Measurements from ENCODE around the gene PPP1R3F.
"Not testable (repeated sequence)": the region's sequence is repeated elsewhere in the genome, so short reads cannot be mapped to it uniquely, and the experiment has no call there.

PPP1R3F gene

GRCh38 chrX:49270249-49270921, 792 bp downstream of the PPP1R3F start:
- no peak for DNase-seq

DNA sequence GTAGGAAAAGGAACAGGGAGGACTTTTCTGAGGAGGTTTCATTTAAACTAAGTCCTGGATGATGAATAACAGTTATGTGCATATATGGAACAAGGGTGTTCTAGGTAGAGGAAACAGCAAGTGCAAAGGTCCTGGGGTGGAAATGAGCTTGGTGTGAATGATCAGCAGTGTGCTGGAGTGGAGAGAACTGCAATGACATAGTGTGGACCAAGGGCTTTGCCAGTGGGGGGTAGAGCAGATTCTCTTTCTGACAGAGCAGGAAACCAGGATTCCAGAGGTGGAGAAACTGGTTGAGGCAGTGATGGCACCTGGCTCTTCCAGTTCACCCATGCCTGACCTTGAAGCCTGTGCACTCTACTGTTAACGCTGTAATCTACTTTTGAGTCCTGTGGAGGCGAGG, 1.7 kb downstream of the PPP1R3F start:
- no peak for DNase-seq

DNA sequence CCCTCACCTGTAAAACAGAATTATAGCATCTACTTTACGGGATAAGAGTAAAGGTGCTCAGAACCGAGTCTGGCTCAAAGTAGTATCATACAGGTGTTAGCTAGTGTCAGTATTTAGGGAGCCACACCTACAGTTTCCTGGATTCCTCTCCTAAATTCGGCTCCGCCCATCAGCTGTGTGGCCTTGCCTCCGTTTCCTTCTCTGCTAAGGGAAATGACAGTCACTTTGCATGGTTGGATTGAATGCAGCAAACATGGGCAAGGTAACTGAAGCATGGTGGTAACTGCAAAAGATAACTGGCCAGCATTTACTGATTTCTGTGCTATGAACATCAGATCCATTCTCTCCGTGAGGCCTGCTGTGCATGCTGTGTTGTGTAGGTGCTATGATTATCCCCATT, 2.8 kb downstream of the PPP1R3F start:
- DNase-seq: no peak

- DNase-seq: no peak
These were observed 3.7 kb downstream of the PPP1R3F start for GRCh38 chrX:49273181-49273727.

- DNase-seq: no peak
These were observed 6.6 kb downstream of the PPP1R3F start for GRCh38 chrX:49276207-49276606.

- no peak for DNase-seq
These were observed 7.3 kb downstream of the PPP1R3F start for GRCh38 chrX:49276671-49277534.

GRCh38 chrX:49277535-49277830, 7.9 kb downstream of the PPP1R3F start:
- no peak for DNase-seq

GRCh38 chrX:49278081-49278480, 8.5 kb downstream of the PPP1R3F start:
- DNase-seq: no peak

DNA sequence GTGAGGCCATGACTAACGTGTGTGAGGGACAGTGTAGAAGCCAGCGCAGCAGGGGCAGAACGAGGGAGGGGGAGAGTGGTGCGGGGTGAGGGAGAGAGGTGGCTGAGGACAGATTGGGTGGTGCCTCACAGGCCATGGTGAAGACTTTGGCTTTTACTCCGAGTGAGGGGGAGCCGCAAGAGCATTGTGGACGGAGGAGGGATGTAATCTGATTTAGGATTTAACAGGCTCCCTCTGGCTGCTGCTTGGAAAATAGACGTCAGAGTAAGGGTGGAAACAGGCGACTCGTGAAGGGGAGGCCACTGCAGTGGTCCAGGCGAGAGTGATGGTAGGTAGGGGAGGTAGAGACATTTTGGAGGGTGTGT, 13.0 kb downstream of the PPP1R3F start:
- peak in 4 of 51 donors; percentile 0 to 22 (median 2) for DNase-seq

DNA sequence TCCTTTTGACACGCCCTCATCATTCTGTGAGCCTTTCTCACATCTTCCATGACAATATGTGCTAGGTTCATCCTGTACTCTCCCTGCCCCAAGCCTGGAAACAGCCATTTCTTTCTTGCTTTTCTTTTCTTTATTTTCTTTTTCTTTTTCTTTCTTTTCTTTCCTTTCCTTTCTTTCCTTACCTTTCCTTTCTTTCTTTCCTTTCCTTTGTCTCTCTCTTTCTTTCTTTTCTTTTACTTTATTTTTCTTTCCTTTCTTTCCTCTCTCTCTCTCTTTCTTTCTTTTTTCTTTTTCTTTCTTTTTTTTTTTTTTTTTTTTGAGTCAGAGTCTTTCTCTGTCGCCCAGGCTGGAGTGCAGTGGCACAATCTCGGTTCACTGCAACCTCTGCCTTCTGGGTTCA, 14.6 kb downstream of the PPP1R3F start:
- DNase-seq: no peak

DNA sequence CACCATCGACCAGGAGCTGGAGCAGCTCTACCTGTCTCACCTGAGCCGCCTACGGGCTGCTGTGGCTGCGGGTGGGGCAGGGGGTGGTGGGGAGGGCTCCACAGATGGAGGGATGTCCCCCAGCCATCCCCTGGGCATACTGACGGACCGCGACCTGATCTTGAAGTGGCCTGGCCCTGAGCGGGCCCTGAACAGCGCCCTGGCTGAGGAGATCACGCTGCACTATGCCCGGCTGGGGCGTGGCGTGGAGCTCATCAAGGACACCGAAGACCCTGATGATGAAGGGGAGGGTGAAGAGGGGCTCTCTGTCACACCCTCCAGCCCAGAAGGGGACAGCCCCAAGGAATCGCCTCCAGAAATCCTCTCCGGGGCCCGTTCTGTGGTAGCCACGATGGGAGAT, 16.5 kb downstream of the PPP1R3F start:
- DNase-seq: no peak

DNA sequence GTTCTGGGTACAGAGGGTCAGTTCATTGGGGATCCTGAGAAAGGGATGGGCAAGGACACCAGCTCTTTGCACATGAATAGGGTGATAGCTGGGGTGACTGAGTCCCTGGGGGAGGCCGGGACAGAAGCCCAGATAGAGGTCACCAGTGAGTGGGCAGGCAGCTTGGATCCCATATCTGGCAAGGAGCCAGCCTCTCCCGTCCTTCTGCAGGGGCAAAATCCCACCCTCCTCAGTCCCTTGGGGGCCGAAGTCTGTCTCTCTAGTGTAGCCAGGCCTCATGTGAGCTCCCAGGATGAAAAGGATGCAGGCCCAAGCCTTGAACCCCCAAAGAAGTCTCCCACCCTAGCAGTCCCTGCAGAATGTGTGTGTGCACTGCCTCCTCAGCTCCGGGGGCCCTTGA, 17.0 kb downstream of the PPP1R3F start:
- DNase-seq: no peak

- DNase-seq: no peak
These were observed 18.1 kb downstream of the PPP1R3F start for GRCh38 chrX:49287665-49288064.

GRCh38 chrX:49290215-49290614, 20.6 kb downstream of the PPP1R3F start:
- DNase-seq: no peak

DNA sequence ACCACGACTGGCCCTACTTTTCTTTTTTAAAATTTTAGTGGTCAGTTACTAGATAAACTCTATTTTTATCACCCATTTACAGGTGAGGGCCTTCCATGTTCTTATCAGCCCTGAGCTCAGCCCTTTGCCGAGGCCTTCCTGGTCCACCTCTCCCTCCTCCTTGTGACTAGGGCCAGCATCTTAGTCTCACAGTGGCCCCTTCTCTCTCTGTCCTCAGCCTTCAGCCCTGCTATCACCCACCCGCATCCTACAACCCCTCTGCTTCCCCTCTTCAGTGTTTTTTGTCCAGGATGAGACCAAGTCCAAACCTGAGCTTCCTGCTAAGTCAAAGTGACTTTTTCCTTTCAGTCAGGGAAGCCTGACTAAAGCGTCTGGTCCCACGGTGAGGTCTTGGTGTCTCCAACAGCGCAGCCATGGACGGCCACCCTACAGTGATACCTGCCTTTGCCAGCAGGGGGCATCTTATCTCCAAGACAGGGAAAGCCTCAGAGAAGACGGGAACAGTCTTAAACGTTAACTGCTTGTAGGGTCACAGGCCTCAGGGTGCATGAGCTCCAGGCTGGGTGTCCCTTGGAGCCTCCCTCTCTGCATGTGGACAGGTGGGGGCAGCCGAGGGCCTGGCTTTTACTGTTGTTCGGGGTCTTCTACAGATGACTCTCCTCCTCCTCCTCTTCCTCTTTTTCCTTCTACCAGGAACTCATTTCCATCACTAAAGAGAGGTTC, 22.2 kb downstream of the PPP1R3F start:
- DNase-seq: peak in 26 of 51 donors; percentile 1 to 51 (median 18)

GRCh38 chrX:49292400-49293362, 23.1 kb downstream of the PPP1R3F start:
- DNase-seq: no peak

GRCh38 chrX:49299293-49299692, 29.7 kb downstream of the PPP1R3F start:
- not testable (repeated sequence) for DNase-seq

GRCh38 chrX:49300703-49301102, 31.1 kb downstream of the PPP1R3F start:
- no peak for DNase-seq

DNA sequence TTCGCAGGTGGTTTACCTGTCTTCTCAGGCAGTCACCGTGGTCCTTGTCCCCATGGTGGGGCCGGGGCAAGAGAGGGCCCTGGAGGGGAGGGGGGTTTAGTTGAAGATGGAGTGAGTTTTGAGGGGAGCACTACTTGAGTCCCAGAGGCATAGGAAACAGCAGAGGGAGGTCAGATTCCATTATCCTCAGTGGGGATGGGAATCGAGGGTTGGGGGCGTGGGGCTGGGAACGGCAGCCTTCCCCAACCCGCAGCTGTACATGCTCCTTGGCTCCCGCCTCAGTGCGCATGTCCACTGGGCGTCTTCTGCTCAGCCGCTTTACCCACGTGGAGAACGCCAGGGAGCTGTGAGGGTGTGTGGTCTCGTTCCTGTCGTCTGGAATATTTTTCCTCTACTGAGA, 33.8 kb downstream of the PPP1R3F start, which contains the start of gene GAGE10:
Gene GAGE10, plus strand, starts transcription at position 301 of the 400 bp plus-strand sequence. CDS start 1,214 bp downstream, outside the sequence.
- no peak for DNase-seq

DNA sequence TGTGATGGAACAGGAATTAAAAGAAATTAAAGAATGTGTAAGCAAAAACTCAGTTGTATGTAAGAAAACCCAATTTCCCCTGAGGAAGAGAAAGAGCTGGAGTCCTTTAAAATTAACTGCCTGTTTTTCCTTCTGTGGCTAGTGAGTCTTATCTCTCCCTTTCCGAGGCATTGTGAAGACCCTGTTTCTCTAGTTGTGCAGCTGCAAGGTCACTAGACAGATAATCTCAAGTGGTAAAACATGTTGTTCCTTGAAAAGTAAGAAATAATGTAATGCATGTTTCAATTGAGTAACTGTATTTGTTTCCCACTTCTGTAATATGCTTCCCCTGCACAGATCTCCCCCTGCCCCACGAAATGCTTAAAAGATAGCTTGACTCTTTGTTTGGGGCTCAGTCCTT, 38.2 kb downstream of the PPP1R3F start:
- not testable (repeated sequence) for DNase-seq
